Measurements from ENCODE around the gene MYO7B. TPM values are rescaled to one million over a fixed set of nuclear protein-coding genes. Genes with fewer than 3 reads are reported as not detected.

MYO7B gene
- total RNA-seq, 1 experiment from 2014 or later: 12.7 TPM

DNA sequence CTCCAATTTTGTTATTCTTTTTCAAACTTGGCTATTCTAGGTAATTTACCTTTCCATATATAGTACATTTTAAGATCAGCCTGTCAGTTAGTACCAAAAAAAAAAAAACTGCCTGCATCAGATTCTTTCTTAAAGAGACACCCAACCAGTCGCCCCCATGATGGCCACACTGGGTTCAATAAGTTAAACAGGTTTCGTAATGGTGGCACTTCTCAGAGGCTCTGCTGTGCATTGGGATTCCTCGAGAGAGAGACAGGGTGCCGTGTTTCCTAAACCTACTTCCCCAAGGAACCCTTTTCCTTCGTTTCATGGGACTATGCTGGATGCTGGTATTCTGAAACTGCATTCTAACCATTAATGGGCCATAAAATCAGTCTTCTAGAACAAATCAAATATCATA, 37.4 kb downstream of the MYO7B start:
- no peak for DNase-seq (ENCODE audit: low read depth)

DNA sequence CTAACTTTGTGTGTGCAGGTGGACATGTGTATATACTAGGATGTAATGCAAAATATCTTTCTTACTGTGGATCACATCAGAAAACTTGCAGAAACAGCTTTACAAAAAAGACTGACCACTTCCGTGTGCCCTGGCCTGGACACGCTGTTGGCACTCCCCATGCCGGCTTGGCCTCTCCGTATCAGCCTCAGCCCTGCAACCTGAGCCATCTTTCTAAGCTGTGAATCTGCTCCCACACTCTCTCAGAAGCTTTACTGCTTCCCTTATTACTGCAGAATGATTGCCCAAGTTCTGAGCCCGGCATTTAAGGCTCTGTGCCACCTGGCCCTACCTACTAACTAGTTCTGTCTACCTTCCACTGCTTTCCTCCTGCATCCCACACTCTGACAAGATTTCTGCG, 37.8 kb downstream of the MYO7B start:
- DNase-seq (ENCODE audit: low read depth): no peak

DNA sequence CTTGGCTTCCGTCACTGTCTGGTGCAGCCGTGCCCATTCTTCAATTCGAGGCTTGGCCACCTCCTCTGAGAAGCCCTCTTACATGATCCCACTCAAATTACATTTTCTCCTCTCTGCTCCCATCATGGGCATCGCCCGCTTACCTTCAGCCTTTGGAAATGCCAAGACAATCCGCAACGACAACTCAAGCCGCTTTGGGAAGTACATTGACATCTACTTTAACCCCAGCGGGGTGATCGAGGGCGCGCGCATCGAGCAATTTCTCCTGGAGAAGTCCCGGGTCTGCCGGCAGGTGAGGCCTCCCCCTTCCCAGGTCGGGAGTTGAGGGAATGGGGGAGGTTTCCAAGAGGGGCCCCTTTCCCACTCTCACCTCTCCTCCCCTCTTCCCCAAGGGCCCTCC, 38.3 kb downstream of the MYO7B start:
- no peak for DNase-seq (ENCODE audit: low read depth)

DNA sequence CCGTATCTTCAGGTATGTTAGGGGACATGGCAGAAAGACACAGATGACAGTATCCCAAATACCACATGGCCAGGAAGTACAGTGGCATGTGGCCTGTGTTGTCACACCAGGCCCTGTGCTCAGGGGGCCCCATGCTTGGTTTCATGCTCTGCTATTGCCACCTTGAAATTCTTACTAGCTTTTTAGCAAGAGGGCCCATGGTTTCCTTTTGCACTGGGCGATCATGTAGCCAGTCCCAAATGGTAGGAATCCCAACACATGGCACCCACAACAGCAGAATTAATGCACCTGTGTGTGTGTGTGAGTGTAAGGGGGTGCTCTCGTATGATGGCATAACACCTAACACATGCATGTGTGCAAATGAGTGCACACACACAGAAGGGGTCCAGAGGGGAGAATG, 39.2 kb downstream of the MYO7B start:
- no peak for DNase-seq (ENCODE audit: low read depth)

DNA sequence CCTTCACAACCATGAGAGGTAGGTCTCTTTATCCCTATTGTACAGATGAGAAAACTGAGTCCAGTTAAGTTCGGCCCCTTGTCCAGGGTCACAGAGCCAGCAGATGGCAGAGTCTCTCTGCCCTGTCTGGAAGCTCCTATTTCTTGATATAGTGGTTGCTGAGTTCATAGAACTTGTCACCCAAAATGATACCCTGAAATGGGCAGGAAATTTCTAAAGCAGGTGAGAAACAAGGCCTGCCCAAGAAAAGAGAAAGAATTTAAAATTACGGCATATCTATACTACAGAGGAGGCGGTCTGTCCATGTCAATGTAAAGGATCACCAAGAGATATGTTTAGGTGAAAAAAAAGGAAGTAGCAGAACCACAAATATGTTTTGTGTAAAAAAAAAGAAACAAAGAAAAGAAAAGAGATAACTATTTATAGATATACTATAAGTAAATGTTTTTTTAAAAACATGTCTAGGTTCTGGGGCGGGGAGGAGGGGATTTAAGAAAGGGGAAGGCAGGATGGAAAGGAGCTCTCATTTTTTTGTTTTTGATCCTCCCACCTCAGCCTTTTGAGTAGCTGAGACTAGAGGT, 39.8 kb downstream of the MYO7B start:
- DNase-seq (ENCODE audit: low read depth): no peak

DNA sequence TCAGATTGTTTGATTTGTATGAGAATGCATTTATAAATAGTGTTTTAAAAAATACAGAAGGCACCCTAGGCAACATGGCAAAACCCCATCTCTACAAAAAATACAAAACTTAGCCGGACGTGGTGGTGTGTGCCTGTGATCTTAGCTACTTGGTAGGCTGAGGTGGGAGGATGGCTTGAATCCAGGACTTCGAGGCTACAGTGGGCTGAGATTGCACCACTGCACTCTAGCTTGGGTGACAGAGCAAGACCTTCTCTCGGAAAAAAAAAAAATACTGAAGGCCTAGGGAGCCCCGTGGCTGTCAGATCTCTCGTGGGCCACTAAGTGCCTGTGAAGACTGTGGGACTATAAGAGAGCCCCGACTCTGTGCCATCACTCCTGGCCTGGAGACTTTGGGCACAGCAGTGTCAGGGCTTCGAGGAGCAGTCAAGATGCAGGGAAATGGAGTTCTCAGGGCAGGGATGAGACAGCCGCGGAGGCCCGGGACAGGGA, 40.5 kb downstream of the MYO7B start:
- DNase-seq (ENCODE audit: low read depth): peak; percentile 64

DNA sequence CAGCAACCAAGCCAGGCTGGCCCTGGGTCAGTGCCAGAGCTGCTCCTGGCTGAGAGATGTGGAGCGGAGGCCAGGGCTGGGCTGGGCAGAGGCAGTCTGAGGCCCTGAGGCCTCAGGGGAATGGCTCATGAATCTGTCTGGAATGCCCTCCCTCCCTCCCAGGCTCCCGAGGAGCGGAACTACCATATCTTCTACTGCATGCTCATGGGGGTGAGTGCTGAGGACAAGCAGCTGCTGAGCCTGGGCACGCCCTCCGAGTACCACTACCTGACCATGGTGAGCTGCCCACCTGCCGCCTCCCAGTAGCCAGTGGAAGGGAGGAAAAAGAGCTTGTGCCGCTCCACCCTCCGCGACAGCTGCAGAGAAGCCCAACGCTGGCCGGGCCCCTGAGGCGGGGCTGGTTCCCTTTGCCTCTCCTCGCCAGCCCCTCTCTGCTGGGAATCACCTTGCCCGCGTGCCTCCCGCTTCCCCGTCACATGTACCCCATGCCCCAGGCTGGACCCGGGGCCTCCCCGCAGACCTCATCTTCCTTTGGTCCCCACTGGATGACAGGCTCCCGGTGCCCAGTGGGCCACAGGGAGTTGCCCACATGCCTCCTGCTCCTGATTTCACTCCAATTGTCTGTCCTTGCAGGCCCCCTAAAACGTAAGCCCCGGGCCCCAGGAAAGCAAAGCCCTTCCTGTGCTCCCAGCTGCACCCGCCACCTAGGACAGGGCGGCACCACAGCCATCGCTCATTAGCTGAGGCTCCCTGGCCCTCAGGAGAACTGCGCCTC, 41.1 kb downstream of the MYO7B start:
- peak; percentile 96 for DNase-seq (ENCODE audit: low read depth)

DNA sequence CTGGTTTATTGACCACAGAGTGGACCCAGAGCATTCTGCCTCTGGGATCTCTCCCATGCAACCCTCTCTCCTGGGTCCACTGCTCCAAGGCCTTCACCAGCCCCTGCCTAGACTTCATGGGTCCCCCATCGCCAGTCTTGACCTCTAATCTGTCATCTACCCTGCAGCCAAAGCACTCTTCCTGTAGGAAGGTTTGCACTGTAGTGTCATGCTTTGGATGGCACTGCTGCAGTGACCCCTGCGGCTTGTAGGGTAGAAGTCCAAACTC, 41.7 kb downstream of the MYO7B start:
- no peak for DNase-seq (ENCODE audit: low read depth)

DNA sequence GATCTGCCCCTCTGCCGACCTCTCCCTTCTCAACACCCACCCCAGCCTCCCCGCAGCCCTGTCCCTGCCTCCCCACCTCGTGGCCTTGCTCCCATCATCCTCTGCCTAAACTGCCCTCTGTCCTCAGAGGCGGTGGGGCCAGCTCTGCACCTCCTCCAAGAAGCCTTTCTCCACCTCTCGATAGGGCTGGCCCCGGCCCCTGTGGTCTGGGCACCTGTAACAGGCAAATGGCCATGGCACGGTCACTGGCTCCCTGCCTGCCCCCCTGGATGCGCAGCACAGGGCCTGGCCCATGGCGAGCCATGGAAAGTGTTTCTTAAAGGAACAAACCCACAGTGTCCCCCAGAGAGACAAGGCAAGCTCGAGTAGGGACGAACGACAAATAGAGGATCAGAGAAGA, 42.0 kb downstream of the MYO7B start:
- no peak for DNase-seq (ENCODE audit: low read depth)

DNA sequence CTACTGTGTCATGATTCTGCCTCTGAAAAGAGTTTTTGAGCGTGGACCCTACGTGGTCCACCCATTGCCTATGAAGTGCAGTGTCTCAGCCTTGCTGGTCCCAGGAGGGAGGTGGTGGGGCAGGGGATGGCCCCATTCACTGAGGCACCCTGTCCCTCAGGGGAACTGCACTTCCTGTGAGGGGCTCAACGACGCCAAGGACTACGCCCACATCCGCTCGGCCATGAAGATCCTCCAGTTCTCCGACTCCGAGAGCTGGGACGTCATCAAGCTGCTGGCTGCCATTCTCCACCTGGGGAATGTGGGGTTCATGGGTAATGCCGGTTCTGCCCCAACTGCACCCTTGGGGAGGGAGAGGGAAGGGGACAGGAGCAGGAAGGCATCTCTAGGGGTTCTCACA, 42.5 kb downstream of the MYO7B start:
- DNase-seq (ENCODE audit: low read depth): no peak

DNA sequence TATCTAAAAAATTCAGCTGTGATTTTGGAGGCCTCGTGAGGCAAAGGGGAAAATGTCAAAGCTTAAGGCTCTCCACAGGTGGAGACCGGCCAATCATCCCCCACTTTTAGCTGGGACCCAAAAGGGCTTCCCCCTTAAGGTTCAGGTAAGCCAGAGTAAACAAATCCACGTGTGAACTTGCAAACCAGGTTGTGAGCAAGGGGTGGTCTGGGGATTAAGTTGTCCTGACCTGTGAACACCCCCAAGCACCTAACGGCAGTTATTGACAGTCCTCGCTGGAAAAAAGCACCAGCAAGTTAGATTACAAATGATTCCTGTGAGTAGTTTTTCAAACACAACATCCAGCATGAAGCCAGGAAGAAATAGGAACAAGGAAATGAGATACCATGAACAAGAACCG, 42.9 kb downstream of the MYO7B start:
- no peak for DNase-seq (ENCODE audit: low read depth)

DNA sequence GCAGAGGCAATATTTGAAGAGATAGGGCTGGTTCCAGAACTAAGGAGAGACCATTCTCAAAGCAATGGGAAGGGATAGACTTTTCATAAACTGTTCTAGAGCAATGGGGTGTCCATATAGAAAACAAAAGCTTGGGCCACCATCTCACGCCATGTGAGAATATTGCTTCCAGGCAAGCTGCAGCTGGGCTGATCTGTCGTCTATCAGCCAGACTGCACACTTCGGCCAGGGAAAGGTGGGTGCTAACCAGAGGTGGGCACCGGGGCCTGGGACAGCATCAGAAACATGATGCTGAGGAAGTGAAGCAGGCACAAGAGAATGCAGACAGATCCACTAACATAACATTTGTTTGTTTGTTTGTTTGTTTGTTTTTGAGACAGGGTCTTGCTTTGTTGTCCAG, 43.7 kb downstream of the MYO7B start:
- DNase-seq (ENCODE audit: low read depth): no peak

DNA sequence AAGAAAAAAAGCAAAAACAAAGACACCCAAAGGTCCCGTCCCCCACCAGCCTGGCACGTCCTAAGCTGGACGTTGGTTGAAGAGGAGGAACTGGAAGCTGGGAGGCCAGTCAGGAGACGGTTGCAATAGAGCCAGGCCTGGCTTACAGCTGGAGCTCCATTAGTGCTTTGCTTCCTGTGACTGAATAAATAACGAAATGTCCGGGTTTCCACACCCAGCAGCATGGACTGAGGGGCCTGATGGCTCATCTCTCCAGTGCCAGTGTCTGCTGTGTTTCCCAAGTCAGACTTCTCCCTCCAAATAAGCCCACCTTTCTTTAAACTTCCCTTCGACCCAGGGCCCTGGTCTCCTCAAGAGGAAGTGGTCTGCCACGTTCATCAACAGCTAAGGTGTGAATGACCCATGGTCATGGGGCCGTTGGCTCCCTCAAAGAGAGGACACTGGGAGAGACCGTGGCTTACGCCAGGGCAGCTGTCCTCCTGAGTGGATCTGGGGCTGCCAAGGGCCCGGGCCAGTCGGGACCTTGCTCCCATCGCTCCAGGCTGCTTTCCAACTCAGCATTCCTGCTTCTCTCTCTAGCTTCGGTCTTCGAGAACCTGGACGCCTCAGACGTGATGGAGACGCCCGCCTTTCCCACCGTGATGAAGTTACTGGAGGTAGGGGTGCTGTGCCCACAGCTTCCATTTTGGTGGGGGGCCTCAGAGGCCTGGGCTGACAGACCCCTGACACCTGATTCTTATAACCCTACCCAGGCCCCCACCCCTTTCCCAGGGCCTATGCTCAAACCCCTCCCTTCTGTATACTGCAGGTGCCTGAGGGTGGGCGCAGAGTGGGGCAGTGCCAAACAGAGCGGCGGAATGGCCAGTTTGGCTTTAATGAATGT, 44.9 kb downstream of the MYO7B start:
- DNase-seq (ENCODE audit: low read depth): no peak

DNA sequence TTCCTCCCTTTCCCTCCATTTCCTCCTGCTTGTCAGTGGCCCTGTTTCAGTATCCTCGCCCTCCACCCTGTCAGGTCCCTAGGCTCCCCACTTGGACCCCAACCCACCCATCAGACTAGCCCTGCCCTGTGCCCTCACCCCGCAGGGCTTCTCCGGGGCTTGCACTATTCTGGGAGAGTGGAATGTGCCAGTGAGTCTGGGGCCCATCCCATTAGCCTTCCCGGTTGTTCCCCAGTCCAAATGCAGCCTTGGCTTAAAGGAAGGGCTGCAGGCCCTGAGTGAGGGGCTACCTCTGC, 45.5 kb downstream of the MYO7B start:
- no peak for DNase-seq (ENCODE audit: low read depth)

DNA sequence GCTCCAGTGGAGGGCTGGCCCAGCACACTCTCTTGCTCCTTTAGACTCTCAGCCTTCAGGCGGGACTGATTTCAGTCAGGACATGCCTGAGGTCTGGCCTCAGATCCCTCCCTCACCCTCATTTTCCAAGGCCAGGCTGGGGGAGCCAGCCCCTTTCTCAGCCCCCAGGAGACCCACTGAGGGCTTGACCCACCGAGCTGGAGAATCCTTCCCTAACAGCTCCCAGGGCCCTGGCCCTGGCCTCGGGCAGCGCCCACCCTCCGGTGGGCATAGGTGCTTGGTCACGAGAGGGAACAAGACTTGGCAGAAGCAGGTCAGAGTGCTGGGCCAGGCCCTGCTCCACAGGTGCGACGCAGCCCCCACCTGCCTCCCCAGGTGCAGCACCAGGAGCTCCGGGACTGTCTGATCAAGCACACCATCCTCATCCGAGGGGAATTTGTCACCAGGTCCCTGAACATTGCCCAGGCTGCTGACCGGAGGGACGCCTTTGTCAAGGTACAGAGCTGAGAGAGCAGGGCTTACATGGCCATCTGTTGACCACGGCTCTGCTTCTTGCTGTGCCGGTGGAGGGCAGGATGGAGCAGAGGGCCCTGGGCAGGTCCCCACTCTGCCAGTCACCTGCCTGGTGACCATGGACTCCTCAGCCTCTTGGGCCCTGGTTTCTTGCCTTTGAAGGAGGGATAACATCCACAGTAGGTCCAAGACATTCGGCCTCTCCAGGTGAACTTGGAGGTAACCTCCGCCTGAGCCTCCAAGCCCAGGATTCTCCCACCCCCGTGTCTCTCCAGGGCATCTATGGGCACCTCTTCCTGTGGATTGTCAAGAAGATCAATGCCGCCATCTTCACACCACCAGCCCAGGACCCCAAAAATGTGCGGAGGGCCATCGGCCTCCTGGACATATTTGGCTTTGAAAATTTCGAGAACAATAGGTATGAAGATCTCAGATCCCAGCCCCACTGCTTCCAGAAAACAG, 46.3 kb downstream of the MYO7B start:
- DNase-seq (ENCODE audit: low read depth): no peak

DNA sequence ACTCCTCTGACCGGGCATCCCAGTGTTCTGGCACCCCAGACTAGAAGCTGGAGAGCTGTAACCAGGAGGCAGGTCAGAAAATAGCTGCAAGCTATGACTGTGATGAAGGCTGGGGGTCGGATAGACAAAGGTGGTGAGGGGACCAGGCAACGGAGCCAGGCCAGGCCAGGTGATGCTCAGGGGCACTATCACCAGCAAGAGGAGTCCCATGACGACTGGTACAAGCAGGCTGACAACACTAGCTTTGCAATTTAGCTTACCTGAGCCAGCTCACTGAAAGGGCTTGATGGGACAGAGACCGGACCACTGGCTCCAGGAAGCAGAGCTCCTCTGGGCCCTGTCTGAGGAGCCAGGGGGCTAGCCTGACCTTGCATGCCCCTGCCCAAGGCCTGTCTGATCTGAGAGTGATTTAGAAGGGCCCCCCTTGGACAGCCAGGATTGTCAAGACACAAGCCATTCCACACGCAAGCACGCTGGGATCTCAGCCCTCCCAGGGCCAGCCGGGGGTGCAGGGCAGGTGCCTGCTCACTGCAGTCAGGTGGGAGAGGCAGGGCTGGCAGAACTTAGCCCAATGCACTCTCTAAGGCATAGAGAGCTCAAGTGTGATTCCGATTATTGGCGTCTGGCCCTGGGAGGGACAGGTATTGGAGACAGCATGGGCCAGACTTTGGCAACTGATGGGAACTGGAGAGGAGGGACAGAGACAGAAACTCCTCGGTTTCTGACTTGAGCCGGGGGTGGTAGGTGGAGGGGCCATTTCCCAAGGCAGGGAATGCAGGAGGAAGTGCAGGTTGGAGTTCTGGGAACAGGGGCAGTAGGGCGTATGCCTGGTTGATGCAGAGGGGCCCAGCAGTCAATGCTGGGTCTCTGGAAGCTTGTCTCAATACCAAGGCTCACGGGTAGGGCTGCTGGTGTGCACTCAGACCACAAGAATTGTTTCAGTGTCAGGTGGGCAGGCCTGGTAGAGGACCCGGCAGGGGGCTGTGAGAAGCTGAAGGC, 47.7 kb downstream of the MYO7B start:
- DNase-seq (ENCODE audit: low read depth): no peak

DNA sequence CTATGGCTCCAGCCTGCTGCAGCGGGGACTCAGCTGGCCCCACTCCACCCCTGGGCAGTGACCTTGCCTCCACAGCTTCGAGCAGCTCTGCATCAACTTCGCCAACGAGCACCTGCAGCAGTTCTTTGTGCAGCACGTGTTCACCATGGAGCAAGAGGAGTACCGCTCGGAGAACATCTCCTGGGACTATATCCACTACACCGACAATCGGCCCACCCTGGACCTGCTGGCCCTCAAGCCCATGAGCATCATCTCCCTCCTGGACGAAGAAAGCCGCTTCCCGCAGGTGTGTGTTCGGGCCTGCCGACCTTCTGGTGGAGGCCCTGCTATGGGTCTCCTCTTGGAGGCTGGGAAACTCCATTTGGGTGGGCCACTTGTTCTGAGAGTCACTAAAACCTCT, 48.6 kb downstream of the MYO7B start:
- no peak for DNase-seq (ENCODE audit: low read depth)

DNA sequence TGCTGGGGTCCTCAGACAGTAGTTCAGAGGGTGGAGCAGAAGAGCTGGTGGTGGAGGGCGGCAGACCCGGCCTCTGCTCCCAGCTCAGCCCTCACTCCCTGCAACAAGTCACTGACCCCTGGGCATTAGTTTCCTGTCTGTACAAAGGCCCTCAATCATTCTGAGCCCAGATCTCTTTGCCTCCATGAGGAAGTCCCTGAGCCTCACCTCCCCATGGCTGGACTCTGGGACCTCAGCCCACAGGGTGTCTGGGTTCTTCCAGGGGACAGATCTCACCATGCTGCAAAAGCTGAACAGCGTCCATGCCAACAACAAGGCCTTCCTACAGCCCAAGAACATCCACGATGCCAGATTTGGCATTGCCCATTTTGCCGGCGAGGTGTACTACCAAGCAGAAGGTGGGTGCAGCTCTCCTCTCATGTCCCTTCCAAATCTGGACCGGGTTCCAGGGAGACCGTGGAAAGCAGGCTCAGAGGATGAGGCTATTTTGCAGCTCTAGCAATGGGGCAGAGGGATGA, 49.1 kb downstream of the MYO7B start:
- no peak for DNase-seq (ENCODE audit: low read depth)

DNA sequence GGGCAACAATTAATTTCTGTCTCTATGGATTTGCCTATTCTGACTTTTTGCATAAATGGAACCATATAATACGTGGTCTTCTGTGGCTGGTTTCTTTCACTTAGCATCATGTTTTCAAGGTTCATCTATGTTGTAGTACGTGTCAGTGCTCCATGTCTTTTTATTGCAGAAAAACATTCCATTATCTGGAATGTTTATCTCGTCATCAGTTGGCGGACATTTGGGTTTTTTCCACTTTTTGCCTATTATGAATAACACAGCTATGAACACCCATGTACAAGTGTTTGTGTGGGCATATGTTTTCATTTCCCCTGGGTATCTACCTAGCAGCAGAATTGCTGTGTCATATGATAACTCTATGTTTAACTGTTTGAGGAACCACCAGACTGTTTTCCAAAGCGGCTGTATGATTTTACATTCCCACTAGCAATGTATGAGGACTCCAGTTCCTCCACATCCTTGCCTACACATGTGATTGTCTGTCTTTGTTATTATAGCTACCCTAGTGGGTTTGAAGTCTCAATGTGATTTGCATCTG, 49.9 kb downstream of the MYO7B start:
- no peak for DNase-seq (ENCODE audit: low read depth)

DNA sequence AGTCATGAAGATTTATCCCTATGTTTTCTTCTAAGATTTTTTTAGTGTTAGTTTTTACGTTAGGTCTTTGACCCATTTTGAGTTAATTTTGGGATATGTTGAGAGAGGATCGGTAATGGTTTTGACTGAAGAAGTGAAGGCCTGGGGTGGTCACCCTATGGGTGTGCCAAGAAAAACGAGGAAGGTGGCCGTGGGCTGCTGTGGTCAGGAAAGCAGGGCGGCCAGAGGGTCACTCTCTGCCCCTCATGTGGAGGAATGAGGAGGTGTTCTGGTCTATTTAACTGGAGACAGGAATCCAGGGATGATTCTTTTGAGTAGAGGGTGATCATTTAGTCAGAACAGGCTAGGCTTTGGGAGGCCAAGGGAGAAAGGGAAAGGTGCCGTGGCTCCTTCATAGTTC, 50.7 kb downstream of the MYO7B start:
- DNase-seq (ENCODE audit: low read depth): no peak
